Pancreas (tissue), 10 donors: Measurements from ENCODE around the gene UBASH3A. TPM values are rescaled to one million over a fixed set of nuclear protein-coding genes. Genes with fewer than 3 reads are reported as not detected.

ENCODE experiments used
- ATAC-seq, 4 donors: fragments of 200-7000 bp; cut with Tn5 transposase; one replicate each; pipeline versions ENCODE4 v1.8.0 to v1.9.1; 2020; ENCODE audit warnings: mild to moderate bottlenecking in 4 of 4, moderate library complexity in 4 of 4
- DNase-seq, 6 donors: peaks; one replicate each; pipeline ENCODE4 v3.0.0-alpha.2; 2020
- FAIRE-seq: peaks from 2 replicates; lab custom pipeline; 2012; peaks lifted over from hg19 to GRCh38; lab: Jason Lieb, UNC
- H3K27ac ChIP-seq, 4 donors: fragments of 200-600 bp; sonication (generic); 1 replicate in 3 of 4; 2 replicates in 1 of 4; pipeline versions ENCODE4 v1.5.0 to v1.8.0; 2020
- H3K27me3 ChIP-seq, 4 donors: fragments of 200-600 bp; one replicate each; pipeline ENCODE4 v1.8.0; 2021
- H3K36me3 ChIP-seq, 3 donors: fragments of 200-600 bp; sonication (generic) in 1 of 3; one replicate each; pipeline versions ENCODE4 v1.5.0 to v1.8.0; 2020 to 2021
- H3K4me1 ChIP-seq, 3 donors: fragments of 200-600 bp; one replicate each; pipeline ENCODE4 v1.8.0; 2021
- H3K4me3 ChIP-seq, 4 donors: fragments of 200-600 bp; sonication (generic) in 2 of 4; one replicate each; pipeline versions ENCODE4 v1.5.0 to v1.8.0; 2020 to 2021
- H3K9me3 ChIP-seq, 4 donors: fragments of 200-600 bp; one replicate each; pipeline ENCODE4 v1.8.0; 2021
- WGBS, 2 donors: extraction: QIAGEN DNeasy Blood & Tissue Kit; methylation state at CpG; one replicate each; pipeline ENCODE4 v1.1.7; 2013; 5-methylcytosine and 5-hydroxymethylcytosine counted together
- intact Hi-C, 3 donors: fragments of 100-400 bp; cut with DNase I; formaldehyde crosslinking; loops; one replicate each; pipeline versions ENCODE4 v1.11.1 to v1.14.2; 2022
- polyA plus RNA-seq, 2 donors: library from polyadenylated mRNA; stranded (reverse); fragments of 200-250 nt; gene quantifications; one replicate each; pipeline ENCODE4 v1.2.3, GENCODE V29; 2013
- total RNA-seq, 6 donors: library from RNA; stranded (reverse); fragmentation: NEBNext Ultra II Directional in 4 of 6; extraction: Animal tissue kit (Norgen Biotek cat#: 25700) in 4 of 6; gene quantifications; one replicate each; pipeline versions ENCODE4 v1.2.1 to v1.2.4, GENCODE V29; 2021 to 2023
- TF ChIP-seq, protein P1 (sequence below), 4 donors: fragments of 200-600 bp; sonication (generic) in 3 of 4; IDR thresholded peaks; one replicate each; pipeline versions ENCODE4 v1.5.0 to v1.8.0; 2021; ENCODE audit warnings: antibody characterized with exemption in 4 of 4
- donor health status: healthy with polysubstance abuse.
- donor health status: DM: no; HTN: no; CAD: no; lungs with moderate emphysema.
- donor health status: DM: no; HTN: no; CAD: no.
- donor health status: control.
- donor health status: control.
- donor health status: Bipolar disorder and iron deficiency.
- donor health status: DM: yes; HTN: yes; CAD: no.
- donor health status: DM: no; HTN: no; CAD: no.
- donor health status: DM: no; HTN: no; CAD: no.
- donor health status: DM: yes; HTN: yes; CAD: no.

The UBASH3A gene
- total and polyA plus RNA-seq, 8 donors = 0.15 to 0.40 (median 0.32) TPM; not detected in 1

DNA sequence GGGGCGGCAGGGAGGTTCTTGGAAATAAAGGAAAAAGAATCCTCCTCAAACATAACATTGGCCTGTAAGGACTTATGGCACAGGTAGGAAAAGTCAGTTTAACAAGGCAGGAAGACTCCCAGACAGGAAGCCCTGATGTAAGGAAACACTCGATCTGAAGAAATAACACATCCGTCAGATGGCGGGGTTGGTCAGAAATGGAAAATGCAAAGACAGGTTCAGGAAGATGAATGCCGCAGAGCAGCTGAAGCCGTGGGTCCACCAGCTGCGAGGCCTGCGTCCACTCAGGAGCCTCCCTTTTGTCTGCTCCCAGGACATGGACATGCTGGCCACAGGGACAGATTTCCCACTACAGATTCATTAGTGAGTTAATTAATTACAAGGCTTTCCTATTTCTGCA is 88.5 kb downstream of the UBASH3A start:
- Histone ChIP-seq H3K4me3 (no peak overlapping the region), H3K4me1 (peaks cover 0 to 8% (median 0%) of the 10 kb centered on the region in 3 donors), H3K36me3 (no peaks in the 10 kb centered on the region), H3K9me3 (no peaks in the 10 kb centered on the region), H3K27ac (no peak overlapping the region), H3K27me3 (no peaks in the 10 kb centered on the region)
- intact Hi-C loops = no loop called here
- ATAC-seq (no peak), DNase-seq (no peak), FAIRE-seq (no peak)
- TF ChIP-seq, protein P1, sequence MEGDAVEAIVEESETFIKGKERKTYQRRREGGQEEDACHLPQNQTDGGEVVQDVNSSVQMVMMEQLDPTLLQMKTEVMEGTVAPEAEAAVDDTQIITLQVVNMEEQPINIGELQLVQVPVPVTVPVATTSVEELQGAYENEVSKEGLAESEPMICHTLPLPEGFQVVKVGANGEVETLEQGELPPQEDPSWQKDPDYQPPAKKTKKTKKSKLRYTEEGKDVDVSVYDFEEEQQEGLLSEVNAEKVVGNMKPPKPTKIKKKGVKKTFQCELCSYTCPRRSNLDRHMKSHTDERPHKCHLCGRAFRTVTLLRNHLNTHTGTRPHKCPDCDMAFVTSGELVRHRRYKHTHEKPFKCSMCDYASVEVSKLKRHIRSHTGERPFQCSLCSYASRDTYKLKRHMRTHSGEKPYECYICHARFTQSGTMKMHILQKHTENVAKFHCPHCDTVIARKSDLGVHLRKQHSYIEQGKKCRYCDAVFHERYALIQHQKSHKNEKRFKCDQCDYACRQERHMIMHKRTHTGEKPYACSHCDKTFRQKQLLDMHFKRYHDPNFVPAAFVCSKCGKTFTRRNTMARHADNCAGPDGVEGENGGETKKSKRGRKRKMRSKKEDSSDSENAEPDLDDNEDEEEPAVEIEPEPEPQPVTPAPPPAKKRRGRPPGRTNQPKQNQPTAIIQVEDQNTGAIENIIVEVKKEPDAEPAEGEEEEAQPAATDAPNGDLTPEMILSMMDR (IDR thresholded peaks at IDR 0.05) = no peak
- WGBS, 2 donors = 80 to 82% methylated on average over 8 of the region's 8 CpGs

GRCh38 chr21:42493109-42494060 is 89.7 kb downstream of the UBASH3A start:
- intact Hi-C loops = no loop called here
- Histone ChIP-seq H3K4me3 (no peak overlapping the region), H3K4me1 (peaks cover 0 to 8% (median 0%) of the 10 kb centered on the region in 3 donors), H3K27ac (no peak overlapping the region), H3K36me3 (no peaks in the 10 kb centered on the region), H3K27me3 (no peaks in the 10 kb centered on the region), H3K9me3 (no peaks in the 10 kb centered on the region)
- FAIRE-seq (no peak), ATAC-seq (no peak), DNase-seq (no peak)
- TF ChIP-seq, protein P1 (IDR thresholded peaks at IDR 0.05) = no peak
- 75 to 88% methylated on average over 13 of the region's 13 CpGs for WGBS, 2 donors

DNA sequence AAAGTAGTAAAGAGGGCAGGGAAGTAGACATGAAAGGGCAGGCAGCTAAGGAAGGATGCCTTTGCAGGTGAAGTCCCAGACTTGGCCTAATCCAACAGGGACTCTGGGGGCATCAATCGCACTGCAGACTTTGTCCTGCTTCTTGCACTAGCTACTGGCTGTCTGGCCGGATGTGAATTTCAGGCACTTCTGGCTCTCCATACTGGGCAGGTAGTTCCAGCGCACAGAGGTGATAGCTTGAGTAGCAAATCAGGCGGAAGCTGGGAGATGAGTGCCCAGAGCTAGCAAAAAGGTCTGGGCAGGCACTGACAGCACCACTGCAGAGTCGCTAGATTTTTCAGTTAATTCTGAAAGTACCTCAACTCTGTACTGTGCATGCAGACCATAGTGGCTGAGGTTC is 91.3 kb downstream of the UBASH3A start:
- Histone ChIP-seq H3K4me1 (peaks cover 0 to 8% (median 0%) of the 10 kb centered on the region in 3 donors), H3K27ac (peak overlapping the region in 1 of 4 donors; percentile 53), H3K27me3 (no peaks in the 10 kb centered on the region), H3K4me3 (no peak overlapping the region), H3K36me3 (no peaks in the 10 kb centered on the region), H3K9me3 (no peaks in the 10 kb centered on the region)
- intact Hi-C loops = no loop called here
- no peak for FAIRE-seq
- DNase-seq = peak in 1 of 6 donors; percentile 26
- ATAC-seq = no peak
- WGBS, 2 donors = 83 to 86% methylated on average over 5 of the region's 5 CpGs
- TF ChIP-seq, protein P1 (IDR thresholded peaks at IDR 0.05) = no peak

DNA sequence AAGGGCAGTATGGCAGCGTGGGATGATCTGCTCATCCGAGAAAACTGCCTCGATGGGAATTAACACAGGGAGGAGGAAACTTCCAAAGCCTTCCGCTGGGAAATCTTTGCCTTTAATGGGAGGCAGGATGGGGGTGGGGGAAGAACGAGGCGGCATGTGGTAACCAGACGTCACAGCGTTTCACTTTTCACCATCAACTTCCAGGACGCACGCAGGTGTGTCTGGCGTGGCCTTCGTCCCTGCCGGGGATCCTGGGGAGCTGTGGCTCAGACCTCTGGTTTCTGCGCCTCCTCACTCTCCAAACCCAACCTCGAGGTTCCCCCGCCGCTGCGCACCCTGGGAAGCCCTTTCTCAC is 92.0 kb downstream of the UBASH3A start:
- peak; percentile 8 to 31 (median 18) for ATAC-seq
- no peaks in the 10 kb centered on the region for H3K9me3 ChIP-seq

More for the DNA sequence above, 92.0 kb downstream of the UBASH3A start:
- FAIRE-seq (no peak), DNase-seq (no peak)
- H3K4me1 ChIP-seq = peaks cover 0 to 8% (median 0%) of the 10 kb centered on the region in 3 donors
- 0 to 2% methylated on average over 18 of the region's 18 CpGs for WGBS, 2 donors
- intact Hi-C loops = no loop called here
- TF ChIP-seq, protein P1 (IDR thresholded peaks at IDR 0.05) = no peak
- peak overlapping the region; percentile 20 to 67 (median 46) for H3K4me3 ChIP-seq
- H3K27me3 ChIP-seq = no peaks in the 10 kb centered on the region
- peak overlapping the region in 3 of 4 donors; percentile 10 to 58 (median 53) for H3K27ac ChIP-seq
- no peaks in the 10 kb centered on the region for H3K36me3 ChIP-seq
